ENCODE results near the gene STIM1.
"Not testable (repeated sequence)": the region's sequence is repeated elsewhere in the genome, so short reads cannot be mapped to it uniquely, and the experiment has no call there.

Gene STIM1

DNA sequence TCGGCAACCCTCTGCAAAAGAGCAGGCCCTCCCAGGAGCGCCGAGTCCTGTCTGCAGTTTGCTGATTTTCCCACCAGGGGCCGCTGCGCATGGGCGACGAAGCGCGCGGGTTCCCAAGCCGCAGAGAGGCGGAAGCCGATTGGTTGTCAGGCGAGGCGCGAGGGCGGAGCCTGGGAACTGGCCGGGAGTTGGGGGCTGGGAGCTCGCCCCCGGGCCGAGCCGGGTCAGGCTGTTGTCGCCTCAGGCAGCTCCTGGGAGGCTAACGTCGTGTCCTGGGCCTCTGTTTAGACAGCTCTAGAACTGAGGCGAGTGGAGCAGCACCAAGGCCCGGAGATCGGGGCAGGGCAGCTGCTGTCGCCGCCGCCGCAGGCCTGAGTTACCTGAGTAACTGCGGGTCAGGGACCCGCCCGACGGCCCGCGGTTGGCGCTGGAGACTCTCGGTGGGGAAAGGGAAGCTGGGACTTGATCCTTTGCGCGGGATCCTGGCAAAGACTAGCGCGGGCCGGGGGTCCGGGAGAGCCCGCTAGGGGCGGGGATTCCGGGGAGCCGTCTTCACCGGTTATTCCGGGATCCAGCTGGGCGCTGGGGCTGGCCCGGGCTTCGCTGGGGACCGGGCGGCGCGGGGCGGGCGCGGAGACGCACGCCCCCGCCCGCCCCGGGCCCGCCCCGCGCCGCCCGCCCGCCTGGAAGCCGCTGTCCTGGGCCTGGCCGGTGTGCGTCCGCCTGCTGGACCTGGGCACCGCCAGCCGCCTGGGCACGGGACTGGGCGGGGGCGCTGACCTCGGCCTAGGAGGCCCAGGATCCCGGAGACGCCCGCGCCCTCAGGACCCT, at the start of gene STIM1:
Gene STIM1 (plus strand): TSS at position 688 of the 831 bp plus-strand sequence. CDS start 607 bp downstream, outside the sequence.
- Histone ChIP-seq H3K27ac (peak within 1 kb of the TSS; percentile 96 to 98), H3K4me3 (peak within 1 kb of the TSS; percentile 92)
- DNase-seq (ENCODE audit: low spot score) = peak; percentile 96
- TF ChIP-seq, protein P1, sequence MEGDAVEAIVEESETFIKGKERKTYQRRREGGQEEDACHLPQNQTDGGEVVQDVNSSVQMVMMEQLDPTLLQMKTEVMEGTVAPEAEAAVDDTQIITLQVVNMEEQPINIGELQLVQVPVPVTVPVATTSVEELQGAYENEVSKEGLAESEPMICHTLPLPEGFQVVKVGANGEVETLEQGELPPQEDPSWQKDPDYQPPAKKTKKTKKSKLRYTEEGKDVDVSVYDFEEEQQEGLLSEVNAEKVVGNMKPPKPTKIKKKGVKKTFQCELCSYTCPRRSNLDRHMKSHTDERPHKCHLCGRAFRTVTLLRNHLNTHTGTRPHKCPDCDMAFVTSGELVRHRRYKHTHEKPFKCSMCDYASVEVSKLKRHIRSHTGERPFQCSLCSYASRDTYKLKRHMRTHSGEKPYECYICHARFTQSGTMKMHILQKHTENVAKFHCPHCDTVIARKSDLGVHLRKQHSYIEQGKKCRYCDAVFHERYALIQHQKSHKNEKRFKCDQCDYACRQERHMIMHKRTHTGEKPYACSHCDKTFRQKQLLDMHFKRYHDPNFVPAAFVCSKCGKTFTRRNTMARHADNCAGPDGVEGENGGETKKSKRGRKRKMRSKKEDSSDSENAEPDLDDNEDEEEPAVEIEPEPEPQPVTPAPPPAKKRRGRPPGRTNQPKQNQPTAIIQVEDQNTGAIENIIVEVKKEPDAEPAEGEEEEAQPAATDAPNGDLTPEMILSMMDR (IDR thresholded peaks at IDR 0.05) = peak; percentile 96

GRCh38 chr11:3807909-3808860, 47.3 kb upstream of the STIM1 start, which contains the start of gene PGAP2:
PGAP2 (plus strand) TSS chr11:3808560; CDS start chr11:3811260, 2,700 bp downstream.
- Histone ChIP-seq H3K4me3 (peak within 1 kb of the TSS; percentile 77), H3K27ac (peak within 1 kb of the TSS; percentile 24 to 46)
- TF ChIP-seq, protein P1 (IDR thresholded peaks at IDR 0.05) = peak; percentile 67
- no peak for DNase-seq (ENCODE audit: low spot score)

- H3K4me3 ChIP-seq = peak overlapping the region; percentile 77
- DNase-seq (ENCODE audit: low spot score) = no peak
- TF ChIP-seq, protein P1 (IDR thresholded peaks at IDR 0.05) = no peak
- H3K27ac ChIP-seq = peak overlapping the region in 1 of 2 donors; percentile 24
Observed at GRCh38 chr11:3808861-3809623, 46.4 kb upstream of the STIM1 start.

- no peak for DNase-seq (ENCODE audit: low spot score)
- H3K27ac ChIP-seq = no peak overlapping the region
- no peak overlapping the region for H3K4me3 ChIP-seq
- TF ChIP-seq, protein P1 (IDR thresholded peaks at IDR 0.05) = no peak
Observed at GRCh38 chr11:3809624-3809928, 45.9 kb upstream of the STIM1 start.

DNA sequence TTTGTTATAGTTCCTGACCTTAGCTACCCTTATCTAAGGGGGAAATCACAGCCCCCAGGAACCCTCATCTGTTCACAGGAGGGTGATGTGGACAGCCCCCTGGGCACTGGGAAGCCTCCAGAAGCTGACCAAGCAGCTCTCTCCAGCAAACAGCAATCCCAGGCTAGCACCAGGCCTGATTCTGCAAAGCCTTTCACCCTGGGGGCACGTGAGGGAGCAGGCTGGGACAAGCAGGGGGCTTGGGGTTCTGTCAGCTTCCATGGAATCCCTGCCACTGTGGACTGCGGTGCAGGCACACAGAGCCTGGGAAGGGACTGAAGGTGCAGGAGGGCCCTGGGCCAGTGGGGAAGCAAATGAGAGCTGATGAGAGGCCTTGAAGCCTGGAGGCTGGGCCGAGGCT, 45.0 kb upstream of the STIM1 start:
- no peak overlapping the region for H3K4me3 ChIP-seq
- H3K27ac ChIP-seq = no peak overlapping the region
- TF ChIP-seq, protein P1 (IDR thresholded peaks at IDR 0.05) = no peak
- no peak for DNase-seq (ENCODE audit: low spot score)

- DNase-seq (ENCODE audit: low spot score) = no peak
- Histone ChIP-seq H3K4me3 (no peak overlapping the region), H3K27ac (no peak overlapping the region)
- TF ChIP-seq, protein P1 (IDR thresholded peaks at IDR 0.05) = no peak
Observed at GRCh38 chr11:3810951-3811350, 44.5 kb upstream of the STIM1 start.

- not testable (repeated sequence) for H3K27ac ChIP-seq; H3K4me3 ChIP-seq; DNase-seq (ENCODE audit: low spot score)
Observed at GRCh38 chr11:3814832-3815231, 40.6 kb upstream of the STIM1 start.

All from coronary artery (tissue), 2 donors.